HG03520 (cell line): ENCODE measurements around the gene CSNK1A1.
"Not testable (repeated sequence)": the region's sequence is repeated elsewhere in the genome, so short reads cannot be mapped to it uniquely, and the experiment has no call there.

Experiments
- ATAC-seq: cut with Tn5 transposase; IDR thresholded peaks from one replicate; pipeline ENCODE4 v1.9.1; 2021; ENCODE audit warnings: mild to moderate bottlenecking, moderate library complexity; ENCODE audit not compliant: unreplicated experiment

Gene CSNK1A1

DNA sequence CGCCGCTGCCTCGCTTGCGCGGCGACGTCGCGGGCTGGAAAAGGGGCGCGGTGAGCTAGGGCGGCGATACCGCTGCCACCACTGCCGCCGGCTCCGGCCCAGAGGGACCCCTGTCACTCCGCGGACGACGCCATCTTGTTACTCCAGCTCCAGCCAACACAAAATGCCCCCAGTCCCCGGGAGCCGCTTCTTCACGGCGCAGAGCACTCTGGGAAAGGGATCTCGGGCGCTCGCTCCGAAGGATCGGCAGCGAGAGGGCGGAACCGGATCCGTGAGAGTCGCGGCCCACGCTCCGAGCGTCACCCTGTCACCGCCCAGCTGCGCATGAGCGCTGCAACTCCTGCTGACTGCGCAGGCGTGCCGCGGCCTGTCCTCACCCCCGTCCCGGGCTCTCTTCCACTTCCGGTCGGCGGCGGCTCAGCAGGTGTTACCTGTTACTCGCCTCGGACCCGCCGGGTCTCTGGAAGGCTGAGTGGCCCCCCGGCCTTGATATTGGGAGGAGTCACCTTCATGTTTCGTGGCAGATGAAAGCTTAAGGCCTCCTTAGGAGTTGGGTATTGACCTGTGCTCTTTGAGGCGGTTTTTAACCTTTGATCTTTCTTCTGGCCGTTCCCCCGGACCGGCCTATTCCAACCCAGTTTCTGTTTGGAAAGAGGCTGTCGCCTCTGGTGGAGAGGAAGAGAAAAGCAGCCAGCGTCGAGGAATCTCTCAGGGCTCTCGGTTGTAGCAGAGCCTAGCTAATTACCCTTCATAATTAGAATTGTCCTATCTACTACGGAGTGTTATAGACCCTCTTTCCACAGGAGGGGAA lies at the start of gene CSNK1A1:
CSNK1A1 (minus strand) TSS at position 213 of the 811 bp plus-strand sequence. CDS start 475 bp downstream, outside the sequence.
- ATAC-seq: peak; percentile 85

DNA sequence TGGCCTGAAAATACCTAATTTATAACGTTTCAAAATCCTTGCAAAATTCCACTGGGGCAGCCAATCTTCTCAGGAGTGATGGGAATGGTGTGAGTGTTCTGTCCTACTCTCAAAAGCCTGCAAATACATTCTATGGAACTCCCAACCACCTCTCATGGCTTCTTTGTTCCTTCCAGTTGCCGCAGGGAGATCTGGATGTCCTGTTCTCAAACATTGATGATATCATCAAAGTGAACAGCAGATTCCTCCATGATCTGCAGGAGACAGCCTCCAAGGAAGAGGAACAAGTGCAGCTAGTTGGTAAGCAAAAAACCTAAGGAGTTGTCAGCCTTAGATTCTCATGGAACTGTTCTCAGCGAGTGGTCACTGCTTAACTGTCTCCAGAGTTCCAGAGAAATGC lies 49.7 kb upstream of the CSNK1A1 start:
- no peak for ATAC-seq

DNA sequence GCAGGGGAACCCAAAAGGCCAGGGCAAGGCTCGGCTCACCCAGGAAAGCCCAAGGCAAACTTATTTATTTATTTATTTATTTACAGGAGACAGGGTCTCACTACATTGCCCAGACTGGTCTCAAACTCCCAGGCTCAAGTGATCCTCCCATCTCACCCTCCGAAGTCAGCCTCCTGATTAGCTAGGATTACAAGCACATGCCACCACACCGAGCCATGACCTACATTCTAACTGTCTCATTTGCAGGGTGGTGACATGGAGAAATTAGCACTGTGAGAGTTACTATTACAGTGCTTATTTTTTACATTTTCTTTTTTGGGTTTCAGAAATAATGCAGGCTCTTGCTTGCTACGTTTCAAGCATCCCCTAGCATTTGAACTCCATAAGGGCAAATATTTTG lies 48.1 kb upstream of the CSNK1A1 start:
- no peak for ATAC-seq

DNA sequence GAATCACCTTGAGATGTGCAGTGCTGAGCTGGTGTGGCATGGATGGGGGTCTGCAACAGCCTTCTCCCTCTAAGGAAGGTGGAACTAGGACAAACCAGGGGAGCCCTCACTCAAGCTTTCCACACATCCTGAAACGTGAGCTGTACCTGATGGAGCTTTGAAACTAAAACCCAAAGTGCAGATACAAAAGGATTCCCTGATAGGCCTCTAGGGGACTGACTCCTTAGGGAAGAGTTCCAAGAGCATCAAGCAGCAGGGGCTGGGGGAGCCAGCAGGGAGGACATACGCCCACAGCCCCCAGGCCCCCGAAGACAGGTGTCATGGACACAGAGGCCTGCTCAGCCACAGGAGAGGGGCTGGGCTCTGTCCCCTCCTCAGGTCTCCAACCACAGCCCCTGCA lies 47.7 kb upstream of the CSNK1A1 start:
- ATAC-seq: no peak

DNA sequence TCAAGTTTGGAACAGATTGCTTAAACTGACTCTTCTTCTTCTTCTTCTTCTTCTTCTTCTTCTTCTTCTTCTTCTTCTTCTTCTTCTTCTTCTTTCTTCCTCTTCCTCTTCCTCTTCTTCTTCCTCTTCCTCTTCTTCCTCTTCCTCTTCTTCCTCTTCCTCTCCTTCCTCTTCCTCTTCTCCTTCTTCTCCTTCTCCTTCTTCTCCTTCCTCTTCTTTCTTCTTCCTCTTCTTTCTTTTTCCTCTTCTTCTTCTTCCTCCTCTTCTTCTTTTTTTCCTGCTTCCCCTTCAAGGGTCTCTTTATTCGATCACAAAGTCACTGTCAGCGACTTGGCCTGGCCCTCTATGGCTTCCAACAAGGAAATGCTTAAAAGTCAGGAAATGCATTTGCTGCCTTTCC lies 47.0 kb upstream of the CSNK1A1 start:
- not testable (repeated sequence) for ATAC-seq

DNA sequence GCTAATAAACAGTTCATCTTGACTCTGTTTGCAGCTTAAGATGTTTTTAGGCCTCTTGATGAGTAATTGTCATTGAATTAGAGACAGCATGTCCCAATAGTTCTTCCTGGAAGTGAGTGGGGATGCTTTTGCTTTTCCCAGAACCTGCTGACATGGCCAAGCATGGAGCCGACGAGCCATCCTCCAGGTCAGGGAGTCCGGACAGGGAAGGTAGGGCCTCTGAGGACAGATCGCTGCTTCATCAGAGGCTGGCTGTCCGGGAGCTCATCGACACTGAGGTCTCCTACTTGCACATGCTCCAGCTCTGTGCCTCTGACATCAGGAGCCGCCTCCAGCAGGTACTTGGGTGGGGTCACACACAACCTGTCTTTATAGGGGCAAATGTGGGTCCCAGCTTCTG lies 46.4 kb upstream of the CSNK1A1 start:
- ATAC-seq: no peak

DNA sequence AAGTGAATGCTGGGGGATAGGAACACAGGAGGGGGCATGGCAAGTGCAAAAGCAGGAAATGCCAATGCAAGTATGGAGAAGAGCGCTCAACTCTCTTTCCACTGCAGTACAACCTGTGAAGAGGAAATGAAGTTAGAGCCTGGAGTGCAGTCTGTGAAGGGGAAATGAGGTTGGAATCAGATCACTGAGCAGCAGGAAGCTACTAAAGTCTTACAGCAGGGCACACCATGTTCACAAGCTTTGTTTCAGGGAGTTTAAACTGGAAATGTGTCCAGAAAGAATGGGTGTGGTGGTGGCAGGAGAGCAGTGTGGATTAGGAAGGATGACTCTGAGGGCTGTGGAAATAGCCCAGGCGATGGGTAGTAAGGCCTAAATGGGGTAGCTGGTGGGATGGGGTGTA lies 45.5 kb upstream of the CSNK1A1 start:
- ATAC-seq: no peak

DNA sequence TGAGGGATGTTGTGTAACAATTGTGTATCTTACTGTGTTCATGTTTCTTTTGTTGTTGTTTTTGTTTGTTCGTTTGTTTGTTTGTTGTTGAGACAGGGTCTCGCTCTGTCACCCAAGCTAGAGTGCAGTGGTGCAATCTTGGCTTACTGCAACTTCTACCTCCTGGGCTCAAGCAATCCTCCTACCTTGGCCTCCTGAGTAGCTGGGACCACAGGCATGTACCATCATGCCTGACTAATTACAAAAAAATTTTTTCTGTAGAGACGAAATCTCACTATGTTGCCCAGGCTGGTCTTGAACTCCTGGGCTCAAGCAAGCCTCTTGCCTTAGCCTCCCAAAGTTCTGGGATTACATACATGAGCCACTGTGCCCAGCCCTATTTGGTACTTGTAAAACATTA lies 43.9 kb upstream of the CSNK1A1 start:
- not testable (repeated sequence) for ATAC-seq

DNA sequence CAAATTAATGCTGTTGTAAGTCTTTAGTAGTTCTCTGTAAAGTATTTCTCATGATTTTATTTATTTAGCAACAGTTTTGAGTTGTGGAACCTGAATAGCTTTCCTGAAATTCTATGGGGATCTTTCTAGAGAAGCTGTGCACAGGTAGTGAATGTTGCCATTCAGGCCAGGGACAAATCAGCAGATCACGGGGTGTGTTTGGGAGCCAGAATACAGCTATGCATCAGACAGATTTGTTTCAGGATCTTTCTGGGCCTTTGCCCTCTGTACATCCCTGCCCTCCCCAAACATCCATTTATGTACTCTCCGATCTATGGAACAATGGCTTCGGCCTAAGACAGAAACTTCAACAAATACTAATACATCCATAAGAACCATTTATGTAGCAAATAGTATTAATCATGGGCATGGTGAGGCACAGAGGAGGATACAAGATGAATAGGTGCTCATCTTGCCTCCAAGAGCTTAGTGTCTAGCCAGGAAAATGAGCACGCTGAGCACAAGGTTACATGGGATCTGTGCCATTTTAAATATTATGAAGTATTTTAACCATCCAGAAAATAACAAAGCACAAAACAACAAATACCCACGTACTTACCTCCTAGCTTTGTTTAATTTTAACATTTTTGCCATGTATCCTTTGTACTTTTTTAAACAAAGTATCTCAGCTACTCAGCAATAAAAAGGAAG lies 43.1 kb upstream of the CSNK1A1 start:
- ATAC-seq: no peak

DNA sequence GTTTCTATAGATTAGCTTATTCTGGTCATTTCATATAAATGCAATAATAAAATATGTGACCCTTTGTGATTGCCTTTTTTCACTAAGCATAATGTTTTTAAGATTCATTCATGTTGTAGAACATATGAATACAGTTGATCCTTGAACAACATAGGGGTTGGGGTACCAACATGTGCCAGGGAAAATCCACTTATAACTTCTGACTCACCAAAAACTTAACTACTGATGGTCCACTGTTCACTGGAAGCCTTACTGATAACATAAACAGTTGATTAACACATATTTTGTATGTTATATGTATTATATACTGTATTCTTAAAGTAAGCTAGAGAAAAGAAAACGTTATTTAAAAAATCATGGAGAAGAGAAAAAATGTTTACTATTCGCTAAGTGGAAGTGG lies 42.1 kb upstream of the CSNK1A1 start:
- ATAC-seq: no peak

DNA sequence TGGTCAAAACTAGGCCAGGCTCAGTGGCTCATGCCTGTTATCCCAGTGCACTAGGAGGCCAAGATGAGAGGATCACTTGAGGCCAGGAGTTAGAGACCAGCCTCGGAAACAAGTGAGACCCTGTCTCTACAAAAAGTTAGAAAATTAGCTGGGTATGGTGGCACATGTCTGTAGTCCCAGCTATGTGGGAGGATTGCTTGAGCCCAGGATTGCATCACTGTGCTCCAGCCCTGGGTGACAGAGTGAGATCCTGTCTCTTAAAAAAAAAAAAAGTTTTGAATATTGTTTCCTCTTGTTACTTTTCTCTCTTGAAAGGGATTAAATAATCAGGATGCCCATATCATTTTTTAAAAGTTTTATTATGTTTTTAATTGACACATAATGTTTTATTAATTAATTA lies 37.7 kb upstream of the CSNK1A1 start:
- ATAC-seq: no peak

DNA sequence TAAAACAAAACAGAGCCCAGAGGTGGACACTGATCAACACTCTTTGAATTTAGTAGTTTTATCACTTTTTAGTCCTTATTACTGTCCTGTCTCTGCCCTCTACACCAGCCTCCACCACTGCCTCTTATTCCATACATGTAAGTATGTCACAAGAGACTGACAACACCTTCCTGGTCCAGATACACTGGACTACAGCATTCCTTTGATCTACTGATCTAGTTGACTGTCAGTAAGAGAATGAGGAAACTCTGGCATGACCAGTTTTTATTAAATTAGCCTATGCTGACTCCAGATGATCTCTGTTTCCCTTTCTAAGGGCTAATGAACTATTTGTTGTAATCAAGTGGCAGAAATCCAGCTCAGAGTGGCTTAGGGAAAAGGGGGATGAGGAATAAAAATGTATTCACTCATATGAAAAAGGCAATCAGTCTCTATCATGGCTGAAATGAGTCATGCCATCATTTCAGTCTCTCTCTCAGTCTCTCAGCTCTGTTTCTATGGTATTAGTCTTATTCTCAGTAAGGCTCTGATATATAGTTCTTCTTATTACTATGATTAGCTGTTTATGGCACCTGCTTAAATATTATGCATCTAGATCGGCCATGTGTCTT lies 35.6 kb upstream of the CSNK1A1 start:
- ATAC-seq: peak; percentile 71

DNA sequence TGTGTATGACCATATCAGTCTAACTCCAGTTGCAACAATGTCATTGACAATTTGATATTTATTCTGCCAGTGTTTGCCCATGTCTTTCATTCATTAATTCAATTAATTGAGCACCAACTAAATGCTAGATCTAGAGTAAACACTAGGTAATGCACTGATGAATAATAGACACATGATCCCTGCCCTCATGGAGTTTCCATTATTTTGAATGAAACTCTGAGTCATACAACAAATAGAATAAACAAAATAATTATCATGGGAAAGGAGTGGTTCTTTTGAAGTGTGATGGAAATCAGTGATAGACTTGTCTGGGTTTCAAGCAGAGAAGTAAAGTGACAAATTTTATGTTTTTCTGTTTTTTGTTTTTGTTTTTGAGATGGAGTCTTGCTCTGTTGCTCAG lies 34.7 kb upstream of the CSNK1A1 start:
- ATAC-seq: no peak

DNA sequence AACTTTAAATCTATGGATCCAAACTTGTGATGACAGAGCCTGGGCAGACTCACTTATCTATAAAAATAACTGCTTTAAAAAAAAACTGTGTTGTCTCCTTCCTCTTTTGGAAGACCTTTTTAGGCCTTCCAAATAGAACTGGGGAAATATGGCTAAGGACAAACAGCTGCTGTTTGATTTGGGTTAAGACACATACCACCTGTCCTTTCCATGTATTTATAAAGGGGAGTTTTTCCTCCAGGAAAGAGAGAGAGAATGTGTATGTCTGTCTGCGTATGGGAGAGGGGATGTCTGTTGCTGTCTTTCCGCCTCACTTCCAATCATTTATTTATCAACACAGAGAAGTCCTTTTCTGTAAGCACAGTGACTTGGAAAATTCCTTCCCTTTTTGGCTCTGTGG lies 32.9 kb upstream of the CSNK1A1 start:
- ATAC-seq: no peak

DNA sequence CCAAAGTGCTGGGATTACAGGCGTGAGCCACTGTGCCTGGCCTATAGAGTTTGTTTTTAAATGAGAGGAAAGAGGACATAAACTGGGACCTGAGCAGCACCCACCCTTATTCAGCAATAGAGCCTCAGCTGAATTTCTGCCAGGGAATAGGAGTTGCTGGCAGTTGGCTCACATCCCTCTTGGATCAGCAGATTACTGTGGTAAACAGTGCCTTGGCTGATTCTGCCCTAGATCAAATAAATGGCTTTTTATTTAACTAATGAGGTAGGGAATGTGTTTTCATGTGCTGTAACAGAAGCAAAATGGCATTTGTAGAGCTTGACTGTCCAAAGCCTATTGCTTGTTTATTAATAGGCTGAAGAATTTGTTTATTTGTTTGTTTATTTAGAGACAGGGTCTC lies 32.2 kb upstream of the CSNK1A1 start:
- ATAC-seq: no peak

DNA sequence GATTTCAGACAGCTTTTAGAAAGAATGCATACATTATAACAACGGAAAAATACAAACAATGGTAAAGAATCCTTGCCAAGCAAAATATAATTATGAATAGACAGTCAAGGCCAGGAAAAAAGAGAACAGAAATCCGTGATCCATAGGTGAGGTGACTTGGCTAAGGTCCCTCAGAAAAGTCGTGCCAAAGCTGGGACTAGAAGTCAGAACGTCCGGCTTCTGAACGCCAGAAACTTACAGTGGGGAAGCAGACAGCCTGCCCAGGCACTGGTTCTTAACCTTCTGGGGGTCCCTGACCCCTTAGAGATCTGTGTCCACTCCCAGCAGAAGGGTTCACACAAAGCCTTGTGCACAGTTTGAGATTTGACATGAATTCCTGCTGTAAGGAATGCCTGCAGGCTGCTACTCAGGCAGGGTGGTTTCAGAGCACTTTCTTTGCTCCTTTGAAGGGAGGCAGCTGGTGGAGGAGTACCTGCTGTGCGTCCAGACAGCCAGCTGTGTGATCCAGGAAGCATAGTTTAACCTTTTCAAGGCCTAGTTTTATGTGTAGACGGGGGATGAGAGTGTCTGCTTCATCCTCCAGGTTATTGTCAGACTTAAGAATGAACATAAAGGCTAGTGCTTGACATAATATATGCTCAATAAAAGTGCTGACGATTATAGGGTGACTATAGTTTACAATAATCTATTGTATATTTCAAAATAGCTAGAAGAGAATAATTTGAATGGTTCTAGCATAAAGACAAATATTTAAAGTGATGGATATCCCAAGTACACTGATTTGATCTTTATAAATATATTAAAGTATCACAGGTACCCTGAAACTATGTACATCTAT lies 30.9 kb upstream of the CSNK1A1 start:
- no peak for ATAC-seq

DNA sequence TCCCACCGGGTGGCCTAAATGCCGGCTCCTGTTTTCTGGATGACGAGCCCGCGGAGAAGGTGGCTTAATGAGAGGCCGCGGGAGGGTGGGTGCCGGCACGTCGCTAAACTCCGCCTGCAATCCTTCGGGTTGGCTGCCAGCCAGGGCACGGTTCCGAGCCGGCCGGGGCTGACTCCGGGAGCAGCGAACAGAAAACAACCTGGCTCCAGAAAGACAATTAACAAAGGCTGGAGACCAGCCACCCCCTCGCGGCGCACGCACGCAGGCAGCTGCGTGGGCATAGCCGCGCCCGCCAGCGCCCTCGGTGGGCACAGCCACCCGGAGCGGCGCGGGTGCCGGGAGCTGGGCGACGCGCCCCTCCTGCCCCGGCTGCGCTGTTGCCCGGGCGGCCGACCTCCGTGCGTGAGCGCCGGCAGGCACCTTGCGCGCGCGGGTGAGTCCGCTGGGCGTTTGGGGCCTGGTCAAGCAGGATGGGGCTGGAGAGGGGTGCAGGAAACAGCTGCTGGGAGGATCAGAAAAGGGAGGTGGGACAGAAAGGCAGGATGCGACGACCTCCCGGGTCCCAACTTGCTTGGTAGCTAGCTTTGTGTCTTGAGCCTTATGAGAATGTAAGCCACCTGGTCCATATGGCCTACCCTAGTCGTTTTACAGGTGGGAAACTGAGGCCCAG lies 30.1 kb upstream of the CSNK1A1 start, which contains the start of gene ARHGEF37:
ARHGEF37 (plus strand) TSS at position 307 of the 670 bp plus-strand sequence. CDS start 16,272 bp downstream, outside the sequence.
- no peak for ATAC-seq

DNA sequence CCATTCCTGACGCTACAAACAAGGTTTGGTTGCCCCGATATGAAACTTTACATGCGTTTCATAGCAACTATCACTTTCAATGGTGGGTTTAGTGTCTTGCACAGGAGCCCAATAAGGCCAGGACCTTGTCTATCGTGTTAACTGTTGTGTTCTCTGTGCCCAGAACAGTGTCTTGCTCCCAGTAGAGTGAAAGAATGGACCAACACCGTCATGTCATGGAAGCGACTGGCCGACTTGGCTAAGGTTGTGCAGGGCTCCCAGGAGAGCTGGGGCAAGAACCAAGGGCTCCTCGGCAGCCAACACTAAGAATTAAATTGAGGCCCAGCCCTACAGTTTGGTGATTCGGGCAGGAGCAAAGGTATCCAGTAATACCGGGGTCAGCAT lies 29.6 kb upstream of the CSNK1A1 start:
- ATAC-seq: no peak

DNA sequence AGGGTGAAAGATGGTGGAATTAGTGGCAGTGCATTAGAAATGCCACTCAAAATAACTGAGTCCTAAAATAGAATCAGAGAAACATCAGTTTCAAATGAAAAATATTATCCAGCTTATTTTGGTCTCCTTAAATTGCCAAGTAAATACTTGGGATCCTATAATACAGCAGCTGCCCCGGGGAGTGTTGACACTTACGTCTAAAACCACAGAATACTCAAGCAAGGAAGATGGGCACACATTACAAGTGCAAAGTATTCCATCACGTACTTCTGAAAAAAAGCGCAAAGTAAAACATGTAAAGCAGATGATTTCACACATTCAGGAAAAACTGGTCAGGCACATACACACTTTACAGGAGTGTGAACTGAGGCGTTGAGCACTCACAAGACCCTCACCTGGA lies 27.7 kb upstream of the CSNK1A1 start:
- no peak for ATAC-seq

DNA sequence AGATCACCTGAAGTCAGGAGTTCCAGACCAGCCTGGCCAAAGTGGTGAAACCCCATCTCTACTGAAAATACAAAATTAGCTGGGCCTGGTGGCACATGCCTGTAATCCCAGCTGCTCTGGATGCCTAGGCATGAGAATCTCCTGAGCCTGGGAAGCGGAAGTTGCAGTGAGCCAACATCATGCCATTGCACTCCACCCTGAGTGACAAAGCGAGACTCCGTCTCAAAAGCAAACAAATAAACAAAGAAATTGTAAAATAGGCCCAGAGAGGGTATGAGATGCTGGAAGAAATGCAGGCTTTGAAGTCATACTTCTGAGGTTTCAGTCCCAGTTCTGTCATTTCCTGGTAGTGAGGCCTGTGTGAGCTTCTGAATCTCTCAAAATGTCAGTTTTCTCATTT lies 24.8 kb upstream of the CSNK1A1 start:
- ATAC-seq: no peak
